ENCODE data around the gene PSD. TPM values are rescaled to one million over a fixed set of nuclear protein-coding genes. Genes with fewer than 3 reads are reported as not detected.

Gene PSD
- total and polyA plus RNA-seq, 9 of the 15 experiments (the other 6 are each of a cell fraction or from before 2014, with no cell fraction given): 0.11 to 1.7 (median 0.54) TPM; not detected in 2

DNA sequence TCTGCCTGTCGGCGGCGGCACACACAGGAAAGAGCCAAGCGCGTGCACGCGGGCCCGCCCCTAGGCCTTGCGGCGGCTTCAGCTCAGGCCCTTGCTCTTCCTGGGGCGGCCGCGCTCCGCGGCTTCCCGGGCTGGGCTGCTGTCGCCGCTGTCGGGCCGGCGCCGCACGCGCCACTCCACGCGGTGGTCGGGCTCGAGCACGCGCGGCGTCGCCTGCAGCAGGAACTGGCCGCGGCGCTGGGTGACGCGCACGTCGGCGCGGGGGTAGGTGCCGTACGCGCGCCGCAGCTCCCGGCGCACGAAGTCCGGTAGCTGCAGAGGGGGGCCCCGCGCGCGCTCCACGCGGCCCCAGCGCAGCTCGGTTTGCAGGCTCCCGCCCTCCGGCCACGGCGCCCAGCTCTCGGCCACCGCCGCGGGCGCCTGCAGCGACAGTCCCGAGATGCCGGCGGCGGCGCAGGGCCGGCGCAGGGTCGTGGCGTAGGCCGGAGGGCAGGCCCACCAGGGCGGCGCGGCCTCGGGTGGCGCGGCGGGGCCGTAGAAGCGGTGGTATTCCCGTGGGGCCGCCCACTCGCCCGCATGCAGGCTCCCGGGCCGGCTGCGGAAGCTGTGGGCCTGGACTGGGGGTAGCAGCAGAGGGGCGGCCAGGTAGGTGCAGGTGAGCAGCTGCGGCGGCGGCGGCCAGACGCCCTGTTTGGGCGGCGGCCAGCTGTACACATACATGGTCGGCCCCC lies 32.0 kb upstream of the PSD start (continued):
- no peak for TF ChIP-seq MECOM (CRISPR knock-in tag; IDR thresholded peaks at IDR 0.05)
- no peak for TF ChIP-seq HDAC3 (IDR thresholded peaks at IDR 0.05; ENCODE audit: borderline replicate concordance, partially characterized antibody)
- TF ChIP-seq SMC3 (conservative IDR thresholded peaks at IDR 0.05; ENCODE audit: insufficient read depth, low read depth, low read length): no peak
- no peak for TF ChIP-seq TEAD4 (IDR thresholded peaks at IDR 0.05; ENCODE audit: low read length)
- no peak; the same call in 1 of the 2 replicates for TF ChIP-seq TEAD4 (CRISPR knock-in tag; IDR thresholded peaks at IDR 0.05; ENCODE audit: borderline replicate concordance)
- no peak for TF ChIP-seq SMAD3 (CRISPR knock-in tag; conservative IDR thresholded peaks at IDR 0.05)
- TF ChIP-seq TBL1XR1 (IDR thresholded peaks at IDR 0.05; ENCODE audit: low read length in 2 of 2): no peak
- no peak for TF ChIP-seq ZNF668 (CRISPR knock-in tag; IDR thresholded peaks at IDR 0.05)
- TF ChIP-seq, protein P1, sequence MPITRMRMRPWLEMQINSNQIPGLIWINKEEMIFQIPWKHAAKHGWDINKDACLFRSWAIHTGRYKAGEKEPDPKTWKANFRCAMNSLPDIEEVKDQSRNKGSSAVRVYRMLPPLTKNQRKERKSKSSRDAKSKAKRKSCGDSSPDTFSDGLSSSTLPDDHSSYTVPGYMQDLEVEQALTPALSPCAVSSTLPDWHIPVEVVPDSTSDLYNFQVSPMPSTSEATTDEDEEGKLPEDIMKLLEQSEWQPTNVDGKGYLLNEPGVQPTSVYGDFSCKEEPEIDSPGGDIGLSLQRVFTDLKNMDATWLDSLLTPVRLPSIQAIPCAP (CRISPR knock-in tag; IDR thresholded peaks at IDR 0.05; ENCODE audit: borderline replicate concordance): no peak
- TF ChIP-seq, protein P2, sequence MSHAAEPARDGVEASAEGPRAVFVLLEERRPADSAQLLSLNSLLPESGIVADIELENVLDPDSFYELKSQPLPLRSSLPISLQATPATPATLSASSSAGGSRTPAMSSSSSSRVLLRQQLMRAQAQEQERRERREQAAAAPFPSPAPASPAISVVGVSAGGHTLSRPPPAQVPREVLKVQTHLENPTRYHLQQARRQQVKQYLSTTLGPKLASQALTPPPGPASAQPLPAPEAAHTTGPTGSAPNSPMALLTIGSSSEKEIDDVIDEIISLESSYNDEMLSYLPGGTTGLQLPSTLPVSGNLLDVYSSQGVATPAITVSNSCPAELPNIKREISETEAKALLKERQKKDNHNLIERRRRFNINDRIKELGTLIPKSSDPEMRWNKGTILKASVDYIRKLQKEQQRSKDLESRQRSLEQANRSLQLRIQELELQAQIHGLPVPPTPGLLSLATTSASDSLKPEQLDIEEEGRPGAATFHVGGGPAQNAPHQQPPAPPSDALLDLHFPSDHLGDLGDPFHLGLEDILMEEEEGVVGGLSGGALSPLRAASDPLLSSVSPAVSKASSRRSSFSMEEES (CRISPR knock-in tag; IDR thresholded peaks at IDR 0.05): no peak
- TF ChIP-seq BDP1 (IDR thresholded peaks at IDR 0.05; ENCODE audit: insufficient read depth, insufficient read length): no peak
- TF ChIP-seq ZC3H4 (CRISPR knock-in tag; IDR thresholded peaks at IDR 0.05; ENCODE audit: borderline replicate concordance): peak; percentile 23; the same call in 1 of the 2 replicates
- TF ChIP-seq, protein P3, sequence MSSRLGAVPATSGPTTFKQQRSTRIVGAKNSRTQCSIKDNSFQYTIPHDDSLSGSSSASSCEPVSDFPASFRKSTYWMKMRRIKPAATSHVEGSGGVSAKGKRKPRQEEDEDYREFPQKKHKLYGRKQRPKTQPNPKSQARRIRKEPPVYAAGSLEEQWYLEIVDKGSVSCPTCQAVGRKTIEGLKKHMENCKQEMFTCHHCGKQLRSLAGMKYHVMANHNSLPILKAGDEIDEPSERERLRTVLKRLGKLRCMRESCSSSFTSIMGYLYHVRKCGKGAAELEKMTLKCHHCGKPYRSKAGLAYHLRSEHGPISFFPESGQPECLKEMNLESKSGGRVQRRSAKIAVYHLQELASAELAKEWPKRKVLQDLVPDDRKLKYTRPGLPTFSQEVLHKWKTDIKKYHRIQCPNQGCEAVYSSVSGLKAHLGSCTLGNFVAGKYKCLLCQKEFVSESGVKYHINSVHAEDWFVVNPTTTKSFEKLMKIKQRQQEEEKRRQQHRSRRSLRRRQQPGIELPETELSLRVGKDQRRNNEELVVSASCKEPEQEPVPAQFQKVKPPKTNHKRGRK (tag; IDR thresholded peaks at IDR 0.05): no peak
- peak; percentile 64; the same call in 1 of the 2 replicates for TF ChIP-seq DMBX1 (CRISPR knock-in tag; IDR thresholded peaks at IDR 0.05; ENCODE audit: borderline replicate concordance)
- TF ChIP-seq U2AF2 (optimal IDR thresholded peaks at IDR 0.05; ENCODE audit: low read depth, low read length): no peak
- TF ChIP-seq, protein P4, sequence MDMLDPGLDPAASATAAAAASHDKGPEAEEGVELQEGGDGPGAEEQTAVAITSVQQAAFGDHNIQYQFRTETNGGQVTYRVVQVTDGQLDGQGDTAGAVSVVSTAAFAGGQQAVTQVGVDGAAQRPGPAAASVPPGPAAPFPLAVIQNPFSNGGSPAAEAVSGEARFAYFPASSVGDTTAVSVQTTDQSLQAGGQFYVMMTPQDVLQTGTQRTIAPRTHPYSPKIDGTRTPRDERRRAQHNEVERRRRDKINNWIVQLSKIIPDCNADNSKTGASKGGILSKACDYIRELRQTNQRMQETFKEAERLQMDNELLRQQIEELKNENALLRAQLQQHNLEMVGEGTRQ (CRISPR knock-in tag; IDR thresholded peaks at IDR 0.05): no peak
- TF ChIP-seq PURB (CRISPR knock-in tag; IDR thresholded peaks at IDR 0.05; ENCODE audit: low read depth): no peak
- peak; percentile 49 for TF ChIP-seq GABPA (tag; conservative IDR thresholded peaks at IDR 0.05; ENCODE audit: low read depth)
- peak; percentile 95 for TF ChIP-seq L3MBTL2 (IDR thresholded peaks at IDR 0.05)
- no peak for TF ChIP-seq SAFB2 (IDR thresholded peaks at IDR 0.05; ENCODE audit: borderline replicate concordance, low read depth, low read length, severe bottlenecking)
- TF ChIP-seq NCOA2 (IDR thresholded peaks at IDR 0.05; ENCODE audit: partially characterized antibody in 2 of 2): no peak
- TF ChIP-seq, protein P5, sequence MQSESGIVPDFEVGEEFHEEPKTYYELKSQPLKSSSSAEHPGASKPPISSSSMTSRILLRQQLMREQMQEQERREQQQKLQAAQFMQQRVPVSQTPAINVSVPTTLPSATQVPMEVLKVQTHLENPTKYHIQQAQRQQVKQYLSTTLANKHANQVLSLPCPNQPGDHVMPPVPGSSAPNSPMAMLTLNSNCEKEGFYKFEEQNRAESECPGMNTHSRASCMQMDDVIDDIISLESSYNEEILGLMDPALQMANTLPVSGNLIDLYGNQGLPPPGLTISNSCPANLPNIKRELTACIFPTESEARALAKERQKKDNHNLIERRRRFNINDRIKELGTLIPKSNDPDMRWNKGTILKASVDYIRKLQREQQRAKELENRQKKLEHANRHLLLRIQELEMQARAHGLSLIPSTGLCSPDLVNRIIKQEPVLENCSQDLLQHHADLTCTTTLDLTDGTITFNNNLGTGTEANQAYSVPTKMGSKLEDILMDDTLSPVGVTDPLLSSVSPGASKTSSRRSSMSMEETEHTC (IDR thresholded peaks at IDR 0.05): no peak
- TF ChIP-seq SUPT5H (IDR thresholded peaks at IDR 0.05): no peak
